Activated T-helper 1 cell treated with anti-CD3 and anti-CD28 coated beads, Interleukin-2, amount 50 U/mL, for 16 hours (primary cell): Measurements from ENCODE around the gene SMCR8.
A peak's percentile ranks its signal among the peaks of the same experiment; 100 is the strongest.
"Not testable (repeated sequence)": the region's sequence is repeated elsewhere in the genome, so short reads cannot be mapped to it uniquely, and the experiment has no call there.

Experiments used
- DNase-seq, 2 donors: peaks; one replicate each; pipeline ENCODE4 v3.0.0-alpha.2; 2020; ENCODE audit warnings: low read depth in 1 of 2, low spot score in 1 of 2

SMCR8 gene, protein sequence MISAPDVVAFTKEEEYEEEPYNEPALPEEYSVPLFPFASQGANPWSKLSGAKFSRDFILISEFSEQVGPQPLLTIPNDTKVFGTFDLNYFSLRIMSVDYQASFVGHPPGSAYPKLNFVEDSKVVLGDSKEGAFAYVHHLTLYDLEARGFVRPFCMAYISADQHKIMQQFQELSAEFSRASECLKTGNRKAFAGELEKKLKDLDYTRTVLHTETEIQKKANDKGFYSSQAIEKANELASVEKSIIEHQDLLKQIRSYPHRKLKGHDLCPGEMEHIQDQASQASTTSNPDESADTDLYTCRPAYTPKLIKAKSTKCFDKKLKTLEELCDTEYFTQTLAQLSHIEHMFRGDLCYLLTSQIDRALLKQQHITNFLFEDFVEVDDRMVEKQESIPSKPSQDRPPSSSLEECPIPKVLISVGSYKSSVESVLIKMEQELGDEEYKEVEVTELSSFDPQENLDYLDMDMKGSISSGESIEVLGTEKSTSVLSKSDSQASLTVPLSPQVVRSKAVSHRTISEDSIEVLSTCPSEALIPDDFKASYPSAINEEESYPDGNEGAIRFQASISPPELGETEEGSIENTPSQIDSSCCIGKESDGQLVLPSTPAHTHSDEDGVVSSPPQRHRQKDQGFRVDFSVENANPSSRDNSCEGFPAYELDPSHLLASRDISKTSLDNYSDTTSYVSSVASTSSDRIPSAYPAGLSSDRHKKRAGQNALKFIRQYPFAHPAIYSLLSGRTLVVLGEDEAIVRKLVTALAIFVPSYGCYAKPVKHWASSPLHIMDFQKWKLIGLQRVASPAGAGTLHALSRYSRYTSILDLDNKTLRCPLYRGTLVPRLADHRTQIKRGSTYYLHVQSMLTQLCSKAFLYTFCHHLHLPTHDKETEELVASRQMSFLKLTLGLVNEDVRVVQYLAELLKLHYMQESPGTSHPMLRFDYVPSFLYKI

DNA sequence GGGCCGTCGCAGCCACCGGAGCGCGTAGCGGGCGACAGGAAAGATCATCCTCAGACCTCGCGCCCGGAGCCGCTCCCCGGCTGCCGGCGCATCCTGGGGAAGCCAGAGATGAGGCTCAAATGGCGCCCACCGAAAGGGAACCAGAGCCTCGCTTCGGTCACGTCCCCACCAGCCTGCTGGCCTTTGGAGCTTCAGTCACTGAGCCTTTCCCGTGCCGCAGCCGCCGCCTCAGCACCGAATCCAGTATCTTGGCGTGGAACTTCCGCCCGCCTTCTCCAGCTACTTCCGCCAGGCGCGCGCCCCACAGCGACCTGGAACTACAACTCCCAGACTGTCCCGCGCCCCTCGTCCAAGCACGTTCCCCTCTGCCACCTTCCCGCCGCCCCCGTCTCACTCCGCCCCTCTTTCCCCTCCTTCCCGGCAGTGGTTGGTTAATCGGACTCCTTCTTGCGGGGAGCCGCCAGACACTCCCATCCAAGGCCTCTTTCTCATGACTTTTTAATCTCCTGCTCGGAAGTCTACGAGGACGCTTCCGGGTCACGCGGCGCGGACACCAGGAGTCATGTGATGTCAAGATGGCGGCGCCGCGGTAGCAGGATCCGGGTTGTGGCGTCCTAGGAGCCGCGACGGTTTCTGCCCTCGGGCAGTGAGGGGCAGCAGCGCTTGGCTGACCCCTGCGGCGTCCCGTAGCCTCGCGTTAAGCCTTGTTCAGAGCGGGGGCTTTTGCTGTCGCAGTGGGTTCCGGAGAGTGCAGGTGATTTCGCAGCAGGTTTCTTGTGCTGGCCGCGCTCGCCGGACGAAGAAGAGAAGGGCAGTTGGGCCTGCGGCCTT lies at the start of gene SMCR8, which contains the start of gene TOP3A:
Gene SMCR8 (plus strand): TSS at position 563 of the 831 bp plus-strand sequence. CDS start 497 bp downstream, outside the sequence.
Gene TOP3A (minus strand): TSS at position 264 of the 831 bp plus-strand sequence. CDS start 216 bp downstream, at position 48.
- DNase-seq = peak; percentile 95 to 98

DNA sequence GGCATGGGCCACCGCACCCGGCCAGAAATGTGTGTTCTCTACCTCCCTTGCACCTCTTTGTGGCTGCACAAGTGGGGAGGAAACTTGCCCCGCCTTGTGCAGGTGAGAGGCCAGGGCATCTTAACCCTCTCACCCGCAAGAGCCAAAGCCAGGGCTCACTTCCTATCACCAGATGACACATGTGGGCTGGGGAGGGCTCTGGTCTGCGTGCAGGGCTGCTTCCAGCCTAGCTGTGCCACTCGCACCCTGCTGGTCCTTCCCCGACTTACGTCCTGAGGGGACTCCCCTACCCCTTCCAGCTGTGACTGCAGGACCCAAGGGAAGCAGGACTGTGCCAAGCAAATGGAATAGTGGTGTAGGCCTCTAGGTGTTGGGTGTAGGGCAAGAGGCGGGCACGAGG lies 47.7 kb upstream of the SMCR8 start:
- no peak for DNase-seq

DNA sequence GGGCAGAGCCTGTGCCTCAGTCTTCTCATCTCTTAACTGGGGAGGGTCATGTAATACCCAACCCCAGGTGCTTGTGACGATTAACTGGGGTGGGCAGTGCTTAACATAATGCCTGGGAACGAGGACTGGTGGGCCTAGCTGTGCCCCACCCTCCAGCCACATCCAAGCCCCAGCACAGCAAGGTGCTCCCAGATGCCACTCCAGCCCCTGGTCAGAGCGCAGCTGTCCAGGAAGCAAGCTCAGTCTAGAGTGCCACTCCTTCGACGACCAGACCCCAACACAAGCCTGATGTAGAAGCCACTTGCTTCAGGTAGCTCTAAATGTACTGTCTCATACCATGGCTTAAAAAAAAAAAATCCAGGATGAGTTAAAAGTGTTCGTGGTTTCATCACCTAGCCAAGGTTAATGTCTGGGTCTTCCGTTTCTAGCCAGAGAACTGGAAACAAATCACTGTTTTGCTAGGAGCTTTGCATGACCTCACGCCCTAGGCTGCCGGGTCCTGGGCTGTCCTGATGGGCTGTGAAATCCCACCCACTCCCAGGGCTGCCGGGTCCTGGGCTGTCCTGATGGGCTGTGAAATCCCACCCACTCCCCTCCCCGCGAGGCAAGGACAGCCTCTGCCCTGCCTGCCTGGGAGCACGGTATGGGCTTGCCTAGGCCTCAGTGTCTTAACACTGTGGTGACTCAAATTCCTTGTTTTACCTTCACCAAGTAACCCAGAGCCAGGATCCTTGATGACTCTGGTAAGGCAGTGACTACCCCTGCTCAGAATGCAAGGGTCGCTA lies 47.0 kb upstream of the SMCR8 start:
- DNase-seq = no peak

DNA sequence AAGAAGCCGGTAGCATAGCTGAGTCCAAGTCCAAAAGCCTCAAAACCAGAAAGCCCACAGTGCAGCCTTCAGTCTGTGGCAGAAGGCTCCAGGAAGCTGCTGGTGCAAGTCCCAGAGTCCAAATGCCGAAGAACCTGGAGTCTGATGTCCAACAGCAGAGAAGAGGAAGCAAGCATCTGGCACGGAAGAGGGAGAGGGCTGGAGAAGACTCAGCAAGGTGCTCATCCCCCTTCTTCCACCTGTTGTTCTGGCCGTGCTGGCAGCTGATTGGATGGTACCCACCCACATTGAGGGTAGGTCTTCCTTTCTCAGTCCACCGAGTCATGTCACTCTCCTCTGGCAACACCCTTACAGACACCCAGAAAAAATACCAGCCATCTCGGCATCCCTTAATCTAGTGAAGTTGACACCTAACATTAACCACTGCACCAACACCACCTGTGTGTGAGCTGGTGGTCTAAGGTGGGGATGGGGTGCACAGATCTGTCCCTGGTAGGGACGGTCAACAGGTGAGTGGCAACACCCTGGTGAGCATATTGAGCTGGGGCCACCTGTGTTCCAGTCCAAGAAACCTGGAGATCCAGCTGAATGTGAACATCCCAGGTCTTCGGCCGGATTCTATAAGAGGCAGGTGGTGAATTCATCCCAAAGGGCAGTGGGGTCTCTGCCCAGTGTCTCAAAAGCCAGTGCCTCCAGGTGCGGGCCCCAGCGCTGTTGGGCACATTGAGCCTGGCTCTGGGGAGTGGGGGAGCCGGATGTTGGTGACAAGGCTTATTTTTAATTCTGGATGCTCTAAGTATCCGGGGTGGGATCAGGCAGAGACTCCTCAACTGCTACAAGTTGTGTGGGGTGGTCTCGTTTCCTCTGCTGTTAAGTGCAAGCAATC lies 44.8 kb upstream of the SMCR8 start:
- no peak for DNase-seq

DNA sequence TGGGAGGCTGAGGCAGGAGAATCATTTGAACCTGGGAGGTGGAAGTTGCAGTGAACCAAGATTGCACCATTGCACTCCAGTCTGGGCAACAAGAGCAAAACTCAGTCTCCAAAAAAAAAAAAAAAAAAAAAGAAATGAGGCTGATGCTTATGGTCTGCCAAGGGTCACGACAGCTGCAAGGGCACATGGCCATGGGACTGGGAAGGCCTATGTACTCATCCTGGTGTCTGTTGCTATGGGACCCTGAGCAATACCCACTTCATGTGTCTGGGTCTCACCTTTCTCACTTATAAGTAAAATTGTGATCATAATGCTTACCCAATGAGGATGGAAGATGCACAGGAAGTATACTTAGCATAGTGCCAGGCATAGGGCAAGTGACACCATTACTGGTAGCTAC lies 38.0 kb upstream of the SMCR8 start:
- DNase-seq = no peak

DNA sequence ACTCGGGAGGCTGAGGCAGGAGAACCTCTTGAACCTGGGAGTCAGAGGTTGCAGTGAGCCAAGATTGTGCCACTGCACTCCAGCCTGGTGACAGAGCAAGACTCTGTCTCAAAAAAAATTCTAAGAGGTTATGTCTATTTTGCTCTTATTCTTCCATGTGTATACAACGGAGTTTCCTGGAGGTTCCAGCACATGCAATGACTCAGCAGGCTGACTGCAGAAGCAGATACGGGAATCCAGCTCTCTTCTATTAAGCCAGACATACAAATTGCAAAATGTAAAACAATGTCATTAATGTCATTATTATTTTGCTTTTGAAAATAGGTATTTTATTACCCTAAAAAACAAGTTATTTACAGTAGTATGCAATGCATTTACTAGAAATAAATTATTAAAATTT lies 36.2 kb upstream of the SMCR8 start:
- no peak for DNase-seq

DNA sequence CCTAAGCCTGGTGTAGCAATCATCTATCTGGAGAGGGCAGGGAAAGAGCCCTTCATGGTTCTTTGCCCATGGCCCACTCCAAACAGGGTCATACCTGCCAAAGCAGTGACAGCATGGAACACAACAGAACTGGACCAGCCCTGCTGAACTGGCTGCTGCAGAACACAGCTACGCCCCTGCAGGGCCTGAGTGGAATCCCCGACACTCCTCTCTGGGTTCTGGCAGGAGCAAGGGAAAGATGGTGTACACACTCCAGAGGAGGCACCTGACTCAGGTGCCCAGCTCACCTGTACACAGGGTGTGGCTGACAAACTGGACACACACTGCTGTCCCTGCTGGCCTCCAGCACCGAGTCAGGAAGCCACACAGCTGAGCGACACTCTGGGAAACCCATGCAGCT lies 34.8 kb upstream of the SMCR8 start:
- DNase-seq = no peak

DNA sequence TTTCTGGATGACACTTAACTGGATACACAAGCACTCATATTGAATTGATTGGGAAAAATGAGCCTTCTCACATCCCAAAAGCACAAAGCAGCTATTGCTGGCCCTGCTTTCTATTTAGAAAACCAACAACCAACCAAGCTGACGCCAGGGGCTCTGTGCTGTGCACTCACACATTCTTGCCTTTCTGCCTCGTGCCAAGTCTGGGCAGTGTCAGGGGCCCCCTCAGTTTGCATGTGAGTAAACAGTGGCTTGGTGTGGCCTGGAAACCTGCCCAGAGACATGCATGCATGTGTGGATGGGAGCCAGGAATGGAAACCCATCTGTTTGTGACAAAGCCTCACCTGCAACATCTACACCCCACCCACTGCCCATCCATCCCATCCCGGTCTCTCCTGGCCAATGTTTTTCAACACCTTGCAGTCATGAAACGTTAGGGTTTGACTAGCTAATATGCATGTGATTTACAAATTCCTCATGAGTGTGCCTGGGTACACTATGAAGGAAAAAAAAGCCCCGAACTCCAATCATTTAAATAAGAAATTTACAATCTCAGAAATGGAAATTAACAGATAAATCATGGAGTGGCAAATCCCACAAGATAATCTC lies 34.2 kb upstream of the SMCR8 start:
- DNase-seq = no peak

DNA sequence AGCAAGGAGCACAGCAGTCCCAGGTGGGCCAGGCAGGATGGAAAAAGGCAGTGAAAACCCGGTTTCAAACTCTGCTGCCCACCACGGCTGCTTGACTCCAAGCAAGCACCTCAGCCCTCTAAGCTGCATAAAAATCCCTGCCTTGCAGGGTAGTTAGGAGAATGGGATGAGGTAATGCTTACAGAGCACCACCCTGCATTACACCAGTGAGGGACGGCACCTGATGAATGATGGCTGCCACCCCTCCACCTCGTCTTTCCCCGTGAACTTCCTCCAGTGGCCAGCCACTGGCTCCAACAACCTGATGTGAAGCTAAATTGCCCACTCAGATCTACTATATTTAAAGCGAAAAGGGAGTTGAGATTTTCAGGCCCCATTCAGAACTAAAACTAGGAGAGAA lies 33.3 kb upstream of the SMCR8 start:
- no peak for DNase-seq

DNA sequence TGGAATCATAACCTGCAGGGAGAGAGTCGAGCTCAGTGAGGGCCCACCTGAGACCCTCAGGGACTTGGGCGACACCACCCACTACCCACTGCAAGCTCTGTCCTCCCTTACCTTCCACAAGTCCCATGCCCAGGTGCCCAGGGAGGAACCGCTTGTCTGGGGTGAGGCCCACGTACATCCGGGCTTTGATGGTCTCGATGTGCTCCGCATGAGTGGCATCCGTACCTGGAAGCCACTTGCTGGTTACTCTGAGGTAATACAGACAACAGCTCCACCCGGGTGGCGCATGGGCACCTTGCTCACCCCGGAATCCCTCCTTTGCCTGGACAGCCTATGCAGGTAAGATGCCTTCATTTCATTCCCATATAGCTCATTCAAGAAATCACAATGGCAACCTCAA lies 29.8 kb upstream of the SMCR8 start:
- DNase-seq = no peak

DNA sequence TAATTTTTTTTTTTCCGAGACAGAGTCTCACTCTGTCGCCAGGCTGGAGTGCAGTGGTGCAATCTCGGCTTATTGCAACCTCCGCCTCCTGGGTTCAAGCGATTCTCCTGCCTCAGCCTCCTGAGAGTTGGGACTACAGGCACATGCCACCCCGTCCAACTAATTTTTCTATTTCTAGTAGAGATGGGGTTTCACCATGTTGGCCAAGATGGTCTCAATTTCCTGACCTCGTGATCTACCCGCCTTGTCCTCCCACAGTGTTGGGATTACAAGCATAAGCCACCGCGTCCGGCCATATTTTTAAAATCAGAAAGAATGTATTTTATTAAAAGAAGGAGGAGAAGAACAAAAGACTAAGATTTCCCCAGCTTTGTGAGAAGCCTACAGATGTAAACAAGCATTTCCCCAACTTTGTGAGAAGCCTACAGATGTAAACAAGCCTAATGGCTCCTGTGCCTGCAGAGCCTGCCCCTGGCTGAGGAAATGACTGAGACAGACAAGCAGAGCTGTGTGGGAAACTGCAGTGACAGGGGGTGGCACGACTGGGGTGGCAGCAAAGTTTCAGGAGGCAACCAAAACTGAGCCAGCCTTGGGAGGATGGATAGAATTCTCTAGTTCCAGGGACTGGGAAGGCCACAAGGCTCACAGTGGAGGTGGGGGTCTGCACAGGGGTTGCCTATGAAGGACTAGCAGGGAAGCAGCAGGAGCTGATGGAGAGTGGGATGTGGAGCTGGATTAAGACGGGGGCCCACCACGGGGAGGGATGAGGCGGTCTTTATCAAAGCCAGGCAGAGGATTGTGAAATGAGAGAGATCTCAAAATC lies 23.2 kb upstream of the SMCR8 start:
- DNase-seq = no peak

DNA sequence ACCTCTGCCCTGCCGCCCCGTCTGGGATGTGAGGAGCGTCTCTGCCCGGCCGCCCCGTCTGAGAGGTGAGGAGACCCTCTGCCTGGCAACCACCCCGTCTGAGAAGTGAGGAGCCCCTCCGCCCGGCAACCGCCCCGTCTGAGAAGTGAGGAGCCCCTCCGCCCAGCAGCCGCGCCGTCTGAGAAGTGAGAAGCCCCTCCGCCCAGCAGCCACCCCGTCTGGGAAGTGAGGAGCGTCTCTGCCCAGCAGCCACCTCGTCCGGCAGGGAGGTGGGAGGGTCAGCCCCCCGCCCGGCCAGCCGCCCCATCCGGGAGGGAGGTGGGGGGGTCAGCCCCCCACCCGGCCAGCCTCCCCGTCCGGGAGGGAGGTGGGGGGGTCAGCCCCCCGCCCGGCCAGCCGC lies 17.0 kb upstream of the SMCR8 start:
- DNase-seq = not testable (repeated sequence)

DNA sequence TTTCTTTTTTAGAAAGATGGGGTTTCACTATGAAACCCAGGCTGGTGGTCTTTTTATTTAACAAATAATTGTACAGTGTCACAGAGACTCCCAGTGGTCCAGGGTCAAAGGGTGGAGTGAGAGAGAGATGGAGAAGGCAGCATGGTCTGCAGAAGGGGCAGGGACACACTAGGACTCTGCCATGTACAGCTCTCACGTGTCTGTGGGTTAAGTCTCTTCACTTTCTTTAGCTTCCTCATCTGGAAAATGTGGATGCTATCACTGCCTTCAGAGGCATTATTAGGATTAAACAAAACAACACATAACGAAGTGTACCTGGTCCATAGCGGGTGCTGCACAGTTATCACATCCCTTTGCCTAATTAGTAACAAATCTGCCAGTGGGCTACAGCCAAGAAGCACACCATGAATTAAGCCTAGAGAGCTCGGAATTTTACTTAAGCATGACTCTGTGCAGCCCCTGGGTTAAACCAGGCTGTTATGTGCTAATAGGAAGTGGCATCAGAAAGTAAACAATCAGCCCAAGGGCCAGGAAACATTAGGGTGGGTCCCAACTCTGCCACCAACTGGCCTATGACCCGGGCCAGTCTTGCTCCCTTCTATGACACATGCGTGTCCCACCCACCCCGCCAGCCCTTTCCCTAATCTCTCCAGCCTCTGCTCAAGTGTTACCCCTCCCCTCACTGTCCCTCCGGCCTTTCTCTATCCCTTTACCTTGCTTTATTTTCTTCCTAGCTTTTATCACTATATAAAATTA lies 14.2 kb upstream of the SMCR8 start:
- DNase-seq = no peak

DNA sequence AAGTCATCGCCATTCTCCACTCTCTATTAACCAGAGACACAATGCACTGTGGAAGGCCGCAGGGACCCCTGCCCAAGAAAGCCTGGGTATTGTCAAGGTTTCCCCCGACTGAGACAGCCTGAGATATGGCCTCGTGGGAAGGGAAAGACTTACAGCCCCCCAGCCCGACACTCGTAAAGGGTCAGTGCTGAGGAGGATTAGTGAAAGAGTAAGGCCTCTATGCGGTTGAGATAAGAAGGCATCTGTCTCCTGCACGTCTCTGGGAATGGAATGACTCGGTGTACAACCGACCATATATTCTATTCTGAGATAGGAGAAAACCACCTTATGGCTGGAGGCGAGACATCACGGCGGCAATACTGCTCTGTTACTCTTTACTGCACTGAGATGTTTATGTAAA lies 11.9 kb upstream of the SMCR8 start:
- DNase-seq = not testable (repeated sequence)

DNA sequence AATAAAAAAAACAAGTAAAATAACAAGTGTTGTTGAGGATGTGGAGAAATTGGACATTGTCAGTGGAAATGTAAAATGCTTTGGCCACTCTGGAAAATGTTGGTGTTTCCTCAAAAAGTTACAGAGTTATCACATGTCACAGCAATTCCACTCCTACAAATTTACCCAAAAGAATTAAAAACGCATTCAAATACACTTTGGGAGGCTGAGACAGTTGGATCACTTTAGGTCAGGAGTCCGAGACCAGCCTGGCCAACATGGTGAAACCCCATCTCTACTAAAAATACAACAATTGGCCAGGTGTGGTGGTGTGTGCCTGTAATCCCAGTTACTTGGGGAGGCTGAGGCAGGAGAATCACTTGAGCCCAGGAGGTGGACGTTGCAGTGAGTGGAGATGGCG lies 5.9 kb upstream of the SMCR8 start:
- DNase-seq = no peak

DNA sequence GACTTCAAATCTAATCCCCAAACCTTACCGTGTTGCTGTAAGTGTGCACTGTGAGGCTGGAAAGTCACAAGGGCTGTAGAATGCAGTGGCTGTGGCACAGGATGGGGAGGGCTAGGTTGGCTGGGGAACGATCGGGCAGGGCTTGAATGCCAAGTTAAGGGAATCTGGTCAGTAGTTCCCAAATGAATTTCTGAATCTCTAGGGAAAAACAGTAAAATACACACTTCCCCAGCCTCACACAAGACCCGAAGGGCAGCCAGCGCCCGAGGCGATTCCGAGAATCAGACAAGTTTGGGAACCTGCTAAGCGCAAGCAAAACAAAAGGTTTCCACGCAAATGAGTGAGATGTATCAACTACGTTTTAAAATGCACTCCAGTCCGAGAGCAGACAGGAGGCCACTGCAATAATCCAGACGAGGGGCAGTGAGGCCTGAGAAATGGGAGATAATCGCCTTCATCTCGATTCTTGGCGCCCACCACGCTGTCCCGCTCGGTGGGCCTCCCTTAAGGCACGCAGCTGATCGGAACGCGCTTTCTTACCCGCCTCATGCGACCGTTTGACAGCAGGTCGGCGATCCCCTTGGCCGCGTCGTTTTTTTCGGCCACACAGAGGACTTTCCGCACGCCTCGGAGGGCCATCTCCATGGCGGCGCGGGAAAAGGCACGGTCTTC lies 898 bp upstream of the SMCR8 start:
- DNase-seq = no peak

DNA sequence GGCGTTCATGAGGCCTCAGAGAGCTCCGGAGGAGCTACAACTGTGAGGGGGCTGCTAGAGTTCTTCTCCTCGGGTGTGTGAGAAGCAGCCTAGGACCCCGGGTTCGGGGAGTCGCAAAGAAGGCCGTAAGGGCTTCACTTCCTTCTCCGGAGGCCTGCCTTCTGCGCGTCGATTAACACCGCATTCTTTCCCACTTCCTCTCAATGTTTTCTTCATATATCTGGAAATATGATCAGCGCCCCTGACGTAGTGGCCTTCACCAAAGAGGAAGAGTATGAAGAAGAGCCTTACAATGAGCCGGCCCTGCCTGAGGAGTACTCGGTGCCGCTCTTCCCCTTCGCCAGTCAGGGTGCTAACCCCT lies 449 bp downstream of the SMCR8 start:
- DNase-seq = peak; percentile 13 to 16
